H9 (cell line): ENCODE data around the gene CFAP119. TPM values are rescaled to one million over a fixed set of nuclear protein-coding genes. Genes with fewer than 3 reads are reported as not detected.

Experiments
- DNase-seq: peaks from one replicate; pipeline ENCODE4 v3.0.0-alpha.2; 2017
- H2AFZ ChIP-seq: one replicate; pipeline ENCODE4 v1.6.1; 2013; ENCODE audit warnings: mild to moderate bottlenecking, low read length, control low read depth, moderate library complexity
- H2AK5ac ChIP-seq: 2 replicates; pipeline ENCODE4 v1.6.1; 2013; ENCODE audit warnings: low read length, control low read depth, mixed read lengths; ENCODE audit not compliant: insufficient read length
- H2BK120ac ChIP-seq: one replicate; pipeline ENCODE4 v1.6.1; 2013; ENCODE audit warnings: low read depth, mild to moderate bottlenecking, low read length, control low read depth, inconsistent platforms; ENCODE audit not compliant: poor library complexity, severe bottlenecking
- H2BK12ac ChIP-seq: 2 replicates; pipeline ENCODE4 v1.6.1; 2013; ENCODE audit warnings: low read length, control low read depth, mixed read lengths, low read depth; ENCODE audit not compliant: insufficient read length
- H2BK15ac ChIP-seq: 2 replicates; pipeline ENCODE4 v1.6.1; 2013; ENCODE audit warnings: low read depth, low read length, control low read depth
- H2BK20ac ChIP-seq: one replicate; pipeline ENCODE4 v1.6.1; 2013; ENCODE audit warnings: low read depth, mild to moderate bottlenecking, low read length, control low read depth, inconsistent platforms; ENCODE audit not compliant: poor library complexity, severe bottlenecking
- H2BK5ac ChIP-seq: 2 replicates; pipeline ENCODE4 v1.6.1; 2013; ENCODE audit warnings: low read length, control low read depth, mixed read lengths; ENCODE audit not compliant: insufficient read length
- H3K14ac ChIP-seq: 2 replicates; pipeline ENCODE4 v1.6.1; 2013; ENCODE audit warnings: low read length, control low read depth; ENCODE audit not compliant: insufficient read depth
- H3K18ac ChIP-seq: 2 replicates; pipeline ENCODE4 v1.6.1; 2013; ENCODE audit warnings: low read depth, mild to moderate bottlenecking, mixed read lengths, low read length, control low read depth; ENCODE audit not compliant: insufficient read length
- H3K23ac ChIP-seq: 2 replicates; pipeline ENCODE4 v1.6.1; 2013; ENCODE audit warnings: low read length, control low read depth, mixed read lengths, low read depth; ENCODE audit not compliant: insufficient read length
- H3K23me2 ChIP-seq: 2 replicates; pipeline ENCODE4 v1.6.1; 2013; ENCODE audit warnings: low read depth, mild to moderate bottlenecking, mixed read lengths, low read length, control low read depth; ENCODE audit not compliant: insufficient read length, poor library complexity, severe bottlenecking
- H3K27ac ChIP-seq: 2 replicates; pipeline ENCODE4 v1.5.1; 2013; ENCODE audit warnings: low read length, control low read depth, mixed read lengths, low read depth; ENCODE audit not compliant: insufficient read length
- H3K27me3 ChIP-seq: 2 replicates; pipeline ENCODE4 v1.6.1; 2013; ENCODE audit warnings: low read length, control low read depth, inconsistent platforms; ENCODE audit not compliant: insufficient read depth
- H3K4ac ChIP-seq: 2 replicates; pipeline ENCODE4 v1.6.1; 2013; ENCODE audit warnings: low read depth, mild to moderate bottlenecking, control low read depth, inconsistent platforms, low read length, moderate library complexity
- H3K4me1 ChIP-seq: 2 replicates; pipeline ENCODE4 v1.6.1; 2013; ENCODE audit warnings: low read length, control low read depth, inconsistent platforms; ENCODE audit not compliant: insufficient read depth
- H3K4me2 ChIP-seq: 2 replicates; pipeline ENCODE4 v1.6.1; 2013; ENCODE audit warnings: low read length, control low read depth, mixed read lengths; ENCODE audit not compliant: insufficient read length, insufficient read depth
- H3K56ac ChIP-seq: 2 replicates; pipeline ENCODE4 v1.6.1; 2013; ENCODE audit warnings: low read depth, mild to moderate bottlenecking, mixed read lengths, low read length, control low read depth; ENCODE audit not compliant: insufficient read length
- H3K79me1 ChIP-seq: 2 replicates; pipeline ENCODE4 v1.6.1; 2013; ENCODE audit warnings: low read depth, mild to moderate bottlenecking, moderate library complexity, low read length, control low read depth, inconsistent platforms; ENCODE audit not compliant: insufficient read depth, poor library complexity, severe bottlenecking
- H3K79me2 ChIP-seq: 2 replicates; pipeline ENCODE4 v1.6.1; 2013; ENCODE audit warnings: low read length, control low read depth, inconsistent platforms; ENCODE audit not compliant: insufficient read depth
- H3K9ac ChIP-seq: 2 replicates; pipeline ENCODE4 v1.6.1; 2013; ENCODE audit warnings: low read length, control low read depth, mixed read lengths; ENCODE audit not compliant: insufficient read length; ENCODE audit errors: extremely low read depth
- H3K9me3 ChIP-seq: one replicate; pipeline ENCODE4 v1.6.1; 2013; ENCODE audit warnings: low read depth, low read length, inconsistent platforms; ENCODE audit not compliant: control insufficient read depth
- H3T11ph ChIP-seq: one replicate; pipeline ENCODE4 v1.6.1; 2013; ENCODE audit warnings: mild to moderate bottlenecking, low read length, control low read depth, inconsistent platforms
- H4K20me1 ChIP-seq: one replicate; pipeline ENCODE4 v1.6.1; 2013; ENCODE audit not compliant: control insufficient read depth, insufficient read length, insufficient read depth
- H4K5ac ChIP-seq: 2 replicates; pipeline ENCODE4 v1.6.1; 2013; ENCODE audit warnings: low read depth, mild to moderate bottlenecking, mixed read lengths, low read length, control low read depth; ENCODE audit not compliant: insufficient read length
- H4K8ac ChIP-seq: replicated peaks from 2 replicates; pipeline ENCODE4 v1.6.1; 2013; ENCODE audit warnings: low read length, control low read depth, mixed read lengths, low read depth; ENCODE audit not compliant: insufficient read length
- H4K91ac ChIP-seq: 2 replicates; pipeline ENCODE4 v1.6.1; 2013; ENCODE audit warnings: low read depth, mild to moderate bottlenecking, moderate library complexity, mixed read lengths, low read length, control low read depth; ENCODE audit not compliant: insufficient read length
- H3K27ac Mint-ChIP-seq, 3 experiments: 2 replicates in 2 of 3; 3 replicates in 1 of 3; pipeline ENCODE4 v1.8.0; 2020 to 2021; ENCODE audit warnings: mixed read lengths in 3 of 3, mild to moderate bottlenecking in 1 of 3, moderate library complexity in 1 of 3
- H3K27me3 Mint-ChIP-seq: 2 replicates; pipeline ENCODE4 v1.8.0; 2021; ENCODE audit warnings: low read depth, mild to moderate bottlenecking, moderate library complexity, mixed read lengths
- H3K36me3 Mint-ChIP-seq, 3 experiments: 2 replicates in 2 of 3; 3 replicates in 1 of 3; pipeline ENCODE4 v1.8.0; 2020 to 2021; ENCODE audit warnings: low read depth in 3 of 3, mixed read lengths in 3 of 3; ENCODE audit not compliant: insufficient read depth in 1 of 3
- H3K4me1 Mint-ChIP-seq, 2 experiments: 2 replicates each; pipeline ENCODE4 v1.8.0; 2020; ENCODE audit warnings: mixed read lengths in 2 of 2
- H3K4me3 Mint-ChIP-seq, 2 experiments: 2 replicates in 1 of 2; 3 replicates in 1 of 2; pipeline ENCODE4 v1.8.0; 2020 to 2021; ENCODE audit warnings: mild to moderate bottlenecking in 2 of 2, mixed read lengths in 2 of 2, moderate library complexity in 1 of 2
- H3K9me3 Mint-ChIP-seq, 2 experiments: 2 replicates in 1 of 2; 3 replicates in 1 of 2; pipeline ENCODE4 v1.8.0; 2020; ENCODE audit warnings: mild to moderate bottlenecking in 2 of 2, mixed read lengths in 2 of 2, moderate library complexity in 1 of 2
- CTCF ChIP-seq: fragments of 200-600 bp; sonication (generic); conservative IDR thresholded peaks from 3 replicates; pipeline ENCODE4 v1.8.0; 2021; ENCODE audit warnings: antibody characterized with exemption, mild to moderate bottlenecking
- WGBS: extraction: QIAGEN DNeasy Blood & Tissue Kit; methylation state at CpG from one replicate; pipeline ENCODE4 v1.1.7; 2013; ENCODE audit warnings: missing lambda C conversion rate, low lambda C conversion rate, mixed read lengths; ENCODE audit not compliant: insufficient read length; ENCODE audit errors: extremely low coverage; 5-methylcytosine and 5-hydroxymethylcytosine counted together
- total RNA-seq: library from RNA; stranded (reverse); gene quantifications from 2 replicates; pipeline ENCODE4 v1.2.1, GENCODE V29; 2021

Gene CFAP119
- total RNA-seq, 1 experiment from 2014 or later = 5.4 TPM

- no peak for TF ChIP-seq CTCF
- peak overlapping the region; percentile 4 for H3K9ac ChIP-seq
- H3K79me1 ChIP-seq = peaks cover 6% of the 10 kb centered on the region
- H3K9me3 ChIP-seq = no peaks in the 10 kb centered on the region
- H4K5ac ChIP-seq = no peak overlapping the region
- Mint-ChIP-seq H3K4me1 (peaks cover 17 to 18% of the 10 kb centered on the region in 2 experiments), H3K9me3 (no peaks in the 10 kb centered on the region), H3K36me3 (peaks cover 27 to 60% (median 41%) of the 10 kb centered on the region in 3 experiments), H3K27ac (peak overlapping the region in 2 of 3 experiments; percentile 63 to 94; a peak in 3 of 7 replicates), H3K4me3 (peak overlapping the region; percentile 91 to 97), H3K27me3 (no peaks in the 10 kb centered on the region)
- H2AFZ ChIP-seq = no peak overlapping the region
- H3K27me3 ChIP-seq = no peaks in the 10 kb centered on the region
- no peak overlapping the region for H3K27ac ChIP-seq
- no peaks in the 10 kb centered on the region for H3K79me2 ChIP-seq
- H3K23ac ChIP-seq = no peak overlapping the region
- H3K23me2 ChIP-seq = peaks cover 20% of the 10 kb centered on the region
- no peak overlapping the region for H2BK5ac ChIP-seq
- no peak overlapping the region for H3K56ac ChIP-seq
- no peak overlapping the region for H3K4ac ChIP-seq
- no peak overlapping the region for H2BK120ac ChIP-seq
- no peak overlapping the region for H3K18ac ChIP-seq
- no peak overlapping the region for H2BK12ac ChIP-seq
- DNase-seq = no peak
- no peaks in the 10 kb centered on the region for H3K4me1 ChIP-seq
- no peak overlapping the region for H4K8ac ChIP-seq
- peak overlapping the region; percentile 95 for H3K4me2 ChIP-seq
- WGBS = no CpG with 5 or more reads among the region's 26 CpGs
- H2BK20ac ChIP-seq = no peak overlapping the region
- no peak overlapping the region for H2AK5ac ChIP-seq
- H3K14ac ChIP-seq = no peak overlapping the region
- no peak overlapping the region for H4K91ac ChIP-seq
- no peak overlapping the region for H3T11ph ChIP-seq
- H4K20me1 ChIP-seq = no peaks in the 10 kb centered on the region
- H2BK15ac ChIP-seq = no peak overlapping the region
Measured at GRCh38 chr16:30760577-30761426, 1.1 kb downstream of the CFAP119 start.
